AG04450 (cell line): ENCODE measurements around the gene AGXT. TPM values are rescaled to one million over a fixed set of nuclear protein-coding genes. Genes with fewer than 3 reads are reported as not detected.

ENCODE experiments used
- CTCF ChIA-PET: fragments of 300-600, 350-600 bp; formaldehyde crosslinking; extraction: SDS; loops from one replicate; lab custom pipeline; 2022; ENCODE audit warnings: antibody characterized with exemption, inconsistent platforms; lab: Charles Lee
- POLR2A ChIA-PET: fragments of 350-600 bp; formaldehyde crosslinking; extraction: SDS; loops from one replicate; lab custom pipeline; 2021; ENCODE audit warnings: antibody characterized with exemption, inconsistent platforms; lab: Yijun Ruan, JAX
- DNase-seq: peaks from one replicate; pipeline ENCODE4 v3.0.0-alpha.2; 2011; ENCODE audit warnings: low read depth, low spot score
- H3K27ac ChIP-seq: one replicate; pipeline ENCODE4 v1.5.1; 2012; ENCODE audit warnings: low read depth, low read length, control low read depth
- H3K27me3 ChIP-seq: one replicate; pipeline ENCODE4 v1.6.0; 2012; ENCODE audit warnings: low read length; ENCODE audit not compliant: control insufficient read depth, insufficient read depth
- H3K4me3 ChIP-seq: 2 replicates; pipeline ENCODE4 v1.5.1; 2011; ENCODE audit warnings: mild to moderate bottlenecking, low read depth, low read length, control low read depth
- H3K9me3 ChIP-seq: 2 replicates; pipeline ENCODE4 v1.5.1; 2012; ENCODE audit warnings: low read length; ENCODE audit not compliant: control insufficient read depth, insufficient read depth
- polyA plus RNA-seq: library from polyadenylated mRNA; depleted of rRNA; stranded (reverse); fragments of >200 nt; gene quantifications from 2 replicates; pipeline ENCODE4 v1.2.3, GENCODE V29; 2011
- TF ChIP-seq, protein P1 (sequence below): IDR thresholded peaks from 2 replicates; pipeline ENCODE4 v1.5.1; 2011; ENCODE audit warnings: low read depth, low read length, control low read depth, inconsistent platforms

AGXT gene
- polyA plus RNA-seq, 1 experiment = not detected

DNA sequence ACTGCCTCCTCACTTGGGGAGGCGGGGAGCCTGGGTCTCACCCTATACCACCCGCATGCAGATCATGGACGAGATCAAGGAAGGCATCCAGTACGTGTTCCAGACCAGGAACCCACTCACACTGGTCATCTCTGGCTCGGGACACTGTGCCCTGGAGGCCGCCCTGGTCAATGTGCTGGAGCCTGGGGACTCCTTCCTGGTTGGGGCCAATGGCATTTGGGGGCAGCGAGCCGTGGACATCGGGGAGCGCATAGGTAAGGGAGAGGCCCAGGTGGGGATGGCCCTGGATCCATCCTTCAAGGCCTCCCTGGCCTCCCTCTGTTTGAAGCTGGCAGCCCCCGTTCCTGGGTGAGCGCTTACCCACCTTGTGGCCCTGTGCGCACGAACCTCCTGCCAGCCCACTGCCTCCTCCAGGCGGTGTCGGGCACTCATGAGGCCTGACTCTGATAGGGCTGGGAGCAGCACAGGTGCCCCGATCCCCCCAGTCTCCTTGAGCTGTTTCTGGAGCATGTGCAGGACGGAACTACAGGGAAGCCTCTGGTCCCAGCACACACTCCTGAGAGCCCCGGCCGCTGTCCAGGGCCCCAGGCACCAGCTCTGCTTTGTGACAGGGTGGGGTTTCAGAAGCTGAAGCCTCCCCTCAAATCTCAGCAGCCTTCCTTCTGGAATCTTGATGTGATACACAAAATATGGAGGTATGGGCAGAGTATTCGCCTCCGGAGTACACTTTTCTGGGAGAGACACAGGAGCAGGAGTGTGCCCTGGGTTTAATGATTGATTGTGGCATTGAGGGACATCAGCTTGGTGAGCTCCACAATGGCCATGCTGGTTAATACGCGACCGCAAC, 708 bp downstream of the AGXT start:
- peaks cover 29% of the 10 kb centered on the region for H3K27me3 ChIP-seq
- DNase-seq = no peak
- CTCF ChIA-PET = interaction anchor here (1.6 to 2.1 kb wide), 2 partner anchors 18 to 29 kb away, joined by 4 to 5 read pairs; no protein-coding TSS in a partner anchor
- no peaks in the 10 kb centered on the region for H3K9me3 ChIP-seq
- no peak overlapping the region for H3K27ac ChIP-seq
- H3K4me3 ChIP-seq = no peak overlapping the region
- POLR2A ChIA-PET = no interaction called here
- TF ChIP-seq, protein P1, sequence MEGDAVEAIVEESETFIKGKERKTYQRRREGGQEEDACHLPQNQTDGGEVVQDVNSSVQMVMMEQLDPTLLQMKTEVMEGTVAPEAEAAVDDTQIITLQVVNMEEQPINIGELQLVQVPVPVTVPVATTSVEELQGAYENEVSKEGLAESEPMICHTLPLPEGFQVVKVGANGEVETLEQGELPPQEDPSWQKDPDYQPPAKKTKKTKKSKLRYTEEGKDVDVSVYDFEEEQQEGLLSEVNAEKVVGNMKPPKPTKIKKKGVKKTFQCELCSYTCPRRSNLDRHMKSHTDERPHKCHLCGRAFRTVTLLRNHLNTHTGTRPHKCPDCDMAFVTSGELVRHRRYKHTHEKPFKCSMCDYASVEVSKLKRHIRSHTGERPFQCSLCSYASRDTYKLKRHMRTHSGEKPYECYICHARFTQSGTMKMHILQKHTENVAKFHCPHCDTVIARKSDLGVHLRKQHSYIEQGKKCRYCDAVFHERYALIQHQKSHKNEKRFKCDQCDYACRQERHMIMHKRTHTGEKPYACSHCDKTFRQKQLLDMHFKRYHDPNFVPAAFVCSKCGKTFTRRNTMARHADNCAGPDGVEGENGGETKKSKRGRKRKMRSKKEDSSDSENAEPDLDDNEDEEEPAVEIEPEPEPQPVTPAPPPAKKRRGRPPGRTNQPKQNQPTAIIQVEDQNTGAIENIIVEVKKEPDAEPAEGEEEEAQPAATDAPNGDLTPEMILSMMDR = no peak

DNA sequence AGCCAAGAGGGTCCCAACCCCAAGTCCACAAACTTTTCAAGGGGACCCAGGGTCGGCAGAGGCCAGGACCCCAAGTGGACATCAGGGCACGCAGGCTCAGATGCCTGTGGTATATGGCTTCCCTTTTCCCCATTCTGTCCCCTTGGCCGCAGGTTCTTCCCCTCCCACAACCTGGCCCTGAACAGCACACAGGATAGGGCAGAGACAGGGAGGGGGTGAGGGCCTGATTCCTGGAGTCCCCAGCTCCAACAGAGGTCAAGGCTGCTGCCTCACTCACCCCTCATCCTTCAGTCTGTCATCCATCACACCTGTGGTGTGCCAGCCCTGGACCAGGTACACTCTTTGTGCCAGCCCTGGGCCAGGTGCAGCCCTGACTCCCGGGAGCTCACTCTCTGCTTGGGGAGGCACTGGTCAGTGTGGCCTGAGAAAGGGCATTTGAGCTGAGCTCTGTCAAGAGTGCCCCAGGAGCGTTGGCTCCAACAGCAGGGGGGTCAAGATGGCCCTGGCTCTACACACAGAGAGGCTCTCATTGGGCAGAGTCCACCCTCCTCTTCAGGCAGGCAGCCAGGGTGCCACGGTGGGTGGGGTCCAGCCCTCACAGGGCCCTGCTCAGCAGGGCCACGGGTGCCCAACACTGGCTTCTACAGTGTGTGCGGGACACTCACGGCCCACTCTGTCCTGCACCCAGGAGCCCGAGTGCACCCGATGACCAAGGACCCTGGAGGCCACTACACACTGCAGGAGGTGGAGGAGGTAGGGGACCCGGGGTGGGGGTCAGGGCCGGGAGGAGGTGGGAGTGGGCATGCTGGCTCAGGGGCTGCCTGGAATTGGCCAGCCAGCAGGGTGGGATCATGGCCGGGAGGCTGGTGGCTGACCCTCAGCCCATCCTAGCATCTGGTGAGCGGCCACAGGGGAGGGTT, 1.6 kb downstream of the AGXT start:
- Histone ChIP-seq H3K27ac (no peak overlapping the region), H3K4me3 (no peak overlapping the region), H3K9me3 (no peaks in the 10 kb centered on the region), H3K27me3 (peaks cover 30% of the 10 kb centered on the region)
- ChIA-PET POLR2A (no interaction called here), CTCF (interaction anchor here (1.6 to 2.1 kb wide), 2 partner anchors 19 to 30 kb away, joined by 4 to 5 read pairs; no protein-coding TSS in a partner anchor)
- no peak for DNase-seq
- TF ChIP-seq, protein P1 = no peak

DNA sequence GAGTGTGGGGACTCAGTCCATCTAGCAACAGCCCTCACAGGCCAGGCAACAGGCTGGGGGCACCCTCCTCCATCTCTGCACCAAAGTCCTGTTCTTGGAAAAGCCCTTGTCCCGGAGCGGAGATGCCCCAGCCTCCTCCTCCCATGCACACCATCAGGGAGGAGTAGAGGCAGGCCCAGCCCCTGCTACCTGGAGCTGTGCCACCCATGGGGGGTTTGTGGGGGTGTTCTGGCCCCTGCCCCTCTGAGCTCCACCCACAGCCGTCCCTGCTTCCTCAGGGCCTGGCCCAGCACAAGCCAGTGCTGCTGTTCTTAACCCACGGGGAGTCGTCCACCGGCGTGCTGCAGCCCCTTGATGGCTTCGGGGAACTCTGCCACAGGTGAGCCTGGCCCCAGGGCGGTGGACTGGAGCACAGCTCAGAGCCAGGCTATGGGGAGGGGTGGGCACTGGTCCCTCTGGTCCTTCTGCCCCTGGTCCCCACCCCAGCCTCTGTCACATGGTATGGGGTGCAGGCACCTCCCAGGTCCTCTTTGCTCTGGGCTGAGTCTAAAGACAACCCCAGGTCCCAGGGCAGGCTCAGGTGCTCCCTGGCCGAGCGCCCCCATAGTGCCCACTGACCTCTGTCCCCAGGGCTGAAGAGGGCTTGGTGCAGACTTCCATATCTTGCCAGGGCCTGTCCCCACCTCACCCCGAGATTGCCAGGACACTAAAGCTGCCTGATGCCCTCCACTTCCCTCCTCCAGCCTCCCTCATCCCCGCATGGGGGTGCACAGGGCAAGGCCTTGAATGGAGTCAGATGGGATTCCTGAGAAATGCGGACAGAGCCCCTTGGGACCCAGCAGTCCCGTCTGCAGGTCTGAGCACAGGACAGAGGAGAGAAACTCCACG, 2.7 kb downstream of the AGXT start:
- TF ChIP-seq, protein P1 = no peak
- CTCF ChIA-PET = no interaction called here

DNA sequence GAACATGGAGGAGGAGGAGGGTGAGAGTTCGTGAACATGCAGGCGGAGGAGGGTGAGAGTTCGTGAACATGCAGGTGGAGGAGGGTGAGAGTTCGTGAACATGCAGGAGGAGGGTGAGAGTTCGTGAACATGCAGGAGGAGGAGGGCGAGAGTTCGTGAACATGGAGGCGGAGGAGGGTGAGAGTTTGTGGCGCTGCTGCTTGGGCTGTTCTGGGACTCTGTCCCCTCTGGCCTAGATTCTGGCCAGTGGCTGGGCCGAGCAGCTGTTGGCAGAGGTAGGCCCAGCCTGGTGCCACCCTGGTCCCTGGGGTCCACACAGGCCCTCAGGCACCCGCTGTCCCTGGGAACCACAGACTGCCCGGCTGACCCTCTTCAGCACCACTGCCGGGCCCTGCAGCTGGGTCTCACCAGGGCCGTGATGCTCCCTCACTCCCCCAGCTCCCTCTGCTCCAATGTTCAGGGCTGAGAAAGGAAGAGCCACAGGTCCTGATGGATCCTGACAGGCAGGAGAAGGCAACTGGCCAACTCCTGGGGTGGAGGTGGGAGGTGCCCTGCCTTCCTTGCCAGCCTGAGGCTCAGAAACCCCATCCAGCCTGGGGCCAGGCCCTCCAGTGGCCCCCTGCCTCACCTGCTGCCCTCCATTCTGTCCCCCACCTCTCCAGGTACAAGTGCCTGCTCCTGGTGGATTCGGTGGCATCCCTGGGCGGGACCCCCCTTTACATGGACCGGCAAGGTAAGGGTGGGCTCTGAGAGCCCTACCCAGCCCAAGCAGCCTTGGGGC, 3.9 kb downstream of the AGXT start:
- CTCF ChIA-PET = no interaction called here

More for the DNA sequence above, 2.7 kb downstream of the AGXT start:
- no peak for DNase-seq
- H3K27ac ChIP-seq = no peak overlapping the region
- POLR2A ChIA-PET = no interaction called here
- no peak overlapping the region for H3K4me3 ChIP-seq
- peaks cover 28% of the 10 kb centered on the region for H3K27me3 ChIP-seq
- no peaks in the 10 kb centered on the region; the same call in 1 of the 2 replicates for H3K9me3 ChIP-seq

More for the DNA sequence above, 3.9 kb downstream of the AGXT start:
- no peak overlapping the region for H3K4me3 ChIP-seq
- peaks cover 25% of the 10 kb centered on the region for H3K27me3 ChIP-seq
- H3K27ac ChIP-seq = no peak overlapping the region
- TF ChIP-seq, protein P1 = no peak
- no peak for DNase-seq
- POLR2A ChIA-PET = no interaction called here
- H3K9me3 ChIP-seq = no peaks in the 10 kb centered on the region; the same call in 1 of the 2 replicates
